HL-60/S4 treated with retinoic acid at 250 ng/mL for 4 days and 3 days (cell line): ENCODE data around the gene ASAP2.

Experiments
- in situ Hi-C: fragments of 300-500 bp; cut with MboI; formaldehyde crosslinking; loops from 2 replicates; pipeline ENCODE4 v1.7.0; 2022; ENCODE audit warnings: low sequenced_read_pairs

ASAP2 gene

DNA sequence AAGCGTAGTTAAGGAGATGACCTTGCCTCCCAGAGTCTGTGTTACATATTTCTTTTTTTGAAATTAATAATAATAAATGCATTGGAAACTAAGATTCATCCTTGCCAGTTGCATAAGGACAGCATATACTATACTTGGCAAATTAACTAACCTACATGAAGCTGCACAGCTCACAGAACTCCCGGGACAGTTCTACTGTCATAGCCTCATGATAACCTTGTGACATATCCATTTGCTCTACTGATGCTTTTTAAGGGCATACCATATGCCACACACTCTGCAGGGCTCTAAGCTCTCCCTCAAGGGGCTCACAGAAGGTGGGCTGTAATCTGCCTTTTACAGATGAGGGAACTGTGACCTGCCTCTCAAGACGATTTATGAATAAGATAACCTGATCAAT, 212.9 kb downstream of the ASAP2 start:
- in situ Hi-C loops = no loop called here

DNA sequence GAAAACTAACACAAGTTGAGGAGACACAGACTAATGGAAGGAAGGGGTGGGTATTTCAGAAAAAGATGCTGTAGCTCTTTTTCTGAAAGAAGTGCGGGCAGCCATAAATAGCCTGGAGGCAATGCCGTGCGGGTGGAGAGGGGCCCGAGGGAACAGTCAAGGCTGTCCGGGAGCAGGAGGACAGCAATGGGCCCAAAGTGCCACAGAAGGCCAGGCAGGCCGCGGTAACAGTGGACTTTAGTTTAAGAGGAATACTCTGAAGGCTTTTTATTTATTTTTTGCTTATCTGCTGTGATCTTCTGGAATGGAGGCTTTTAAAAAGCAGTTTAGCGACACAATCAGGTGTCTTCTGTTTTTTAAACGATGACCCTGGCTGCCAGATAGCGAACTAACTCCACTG, 213.9 kb downstream of the ASAP2 start:
- in situ Hi-C loops = no loop called here

DNA sequence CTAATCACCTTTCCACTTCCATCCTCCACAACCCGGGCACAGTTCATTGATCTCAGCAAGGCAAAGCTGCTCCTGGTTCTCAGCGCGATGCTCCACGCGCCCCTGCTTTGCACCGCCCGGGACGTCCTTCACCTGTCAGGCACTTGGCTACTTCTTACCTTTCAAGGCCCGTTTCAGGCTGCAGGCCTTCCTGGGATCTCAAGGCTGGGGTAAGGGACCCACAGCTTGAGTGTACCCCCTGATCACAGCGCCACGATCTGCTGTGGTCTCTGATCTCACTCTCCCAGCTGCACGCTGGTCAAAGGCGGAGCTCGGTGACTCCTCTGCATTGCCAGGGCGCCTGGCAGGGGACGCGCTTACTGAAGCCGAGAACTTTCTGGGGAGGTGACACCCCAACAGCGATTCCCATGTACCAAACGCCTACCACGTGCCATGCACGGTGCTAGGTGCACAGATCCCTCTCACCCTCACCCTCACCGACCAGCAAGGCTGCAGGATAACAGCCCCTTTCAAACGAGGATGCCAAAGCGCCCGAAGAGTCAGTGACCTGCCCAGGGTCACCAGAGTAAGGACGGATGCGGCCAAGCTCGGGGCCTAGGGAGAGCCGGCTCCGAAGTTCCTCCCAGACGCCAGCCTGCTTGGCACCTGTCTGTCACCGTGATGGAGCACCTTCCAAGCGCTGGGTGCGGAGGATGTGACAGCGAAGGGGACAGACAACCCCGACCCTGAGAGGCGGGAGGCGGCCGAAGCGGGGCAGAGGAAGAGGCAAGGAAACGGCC, 215.9 kb downstream of the ASAP2 start:
- in situ Hi-C loops = no loop called here

DNA sequence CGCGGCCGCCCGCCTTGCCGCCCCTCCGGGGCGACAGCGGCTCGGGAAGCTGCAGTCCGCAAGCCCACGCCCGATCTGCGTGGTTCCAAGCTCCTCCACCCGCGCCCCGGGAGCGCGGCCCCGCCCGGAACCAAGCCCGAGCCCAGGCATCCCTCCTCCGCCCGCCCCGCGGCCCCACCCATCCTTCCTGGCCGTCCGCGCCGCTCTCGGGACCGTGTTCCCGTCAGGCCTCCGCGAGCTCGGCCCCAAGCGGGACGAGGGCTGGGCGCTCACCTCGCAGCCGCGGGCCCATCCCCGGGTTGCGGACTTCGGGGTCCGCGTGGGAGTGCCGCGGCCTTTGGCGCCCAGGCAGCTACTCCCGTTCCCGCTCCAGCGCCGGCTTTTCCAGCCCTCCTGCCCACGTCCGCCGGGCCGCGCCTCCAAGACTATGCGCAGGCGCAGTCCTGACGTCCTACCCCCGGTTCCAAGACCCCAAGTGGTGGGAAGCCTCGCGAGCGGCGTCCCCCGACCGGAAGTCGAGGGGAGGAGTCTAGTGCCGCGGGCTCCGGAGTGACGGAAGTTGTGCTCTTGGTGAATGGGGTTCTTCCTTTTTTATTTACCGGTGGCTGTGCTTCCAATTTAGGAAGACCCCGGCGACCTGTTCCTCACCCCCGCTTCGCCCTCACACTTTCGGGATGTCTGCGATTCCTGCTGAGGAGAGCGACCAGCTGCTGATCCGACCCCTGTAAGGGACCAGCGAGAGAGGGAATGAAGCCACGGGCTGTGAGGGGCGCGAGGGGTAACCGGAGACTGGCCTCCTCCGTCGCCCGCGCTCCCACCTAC, 216.7 kb downstream of the ASAP2 start, which contains the start of the genes CPSF3 and ITGB1BP1:
Gene CPSF3 (plus strand): TSS at position 555 of the 822 bp plus-strand sequence. CDS start 120 bp downstream, at position 675.
Gene ITGB1BP1 (minus strand): TSS at position 429 of the 822 bp plus-strand sequence. CDS start 4,831 bp downstream, outside the sequence.
- in situ Hi-C loops = no loop called here

DNA sequence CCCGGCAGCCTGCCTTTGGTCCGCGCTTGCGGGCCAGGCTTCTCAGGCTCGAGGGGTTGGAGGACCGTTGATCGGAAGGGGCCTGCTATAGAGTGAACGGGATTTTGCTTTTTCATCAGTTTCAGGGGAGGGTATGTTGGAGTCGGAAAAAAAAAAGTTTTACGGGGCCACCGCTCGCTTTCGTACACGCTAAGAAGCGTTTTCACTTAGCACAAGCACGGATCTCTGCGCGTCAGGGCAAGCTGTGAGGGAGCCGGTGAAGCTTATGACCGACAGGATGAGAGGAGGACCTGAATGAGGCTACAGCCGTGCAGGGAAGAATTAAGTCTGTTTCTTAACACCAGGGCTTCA, 217.3 kb downstream of the ASAP2 start:
- in situ Hi-C loops = no loop called here

DNA sequence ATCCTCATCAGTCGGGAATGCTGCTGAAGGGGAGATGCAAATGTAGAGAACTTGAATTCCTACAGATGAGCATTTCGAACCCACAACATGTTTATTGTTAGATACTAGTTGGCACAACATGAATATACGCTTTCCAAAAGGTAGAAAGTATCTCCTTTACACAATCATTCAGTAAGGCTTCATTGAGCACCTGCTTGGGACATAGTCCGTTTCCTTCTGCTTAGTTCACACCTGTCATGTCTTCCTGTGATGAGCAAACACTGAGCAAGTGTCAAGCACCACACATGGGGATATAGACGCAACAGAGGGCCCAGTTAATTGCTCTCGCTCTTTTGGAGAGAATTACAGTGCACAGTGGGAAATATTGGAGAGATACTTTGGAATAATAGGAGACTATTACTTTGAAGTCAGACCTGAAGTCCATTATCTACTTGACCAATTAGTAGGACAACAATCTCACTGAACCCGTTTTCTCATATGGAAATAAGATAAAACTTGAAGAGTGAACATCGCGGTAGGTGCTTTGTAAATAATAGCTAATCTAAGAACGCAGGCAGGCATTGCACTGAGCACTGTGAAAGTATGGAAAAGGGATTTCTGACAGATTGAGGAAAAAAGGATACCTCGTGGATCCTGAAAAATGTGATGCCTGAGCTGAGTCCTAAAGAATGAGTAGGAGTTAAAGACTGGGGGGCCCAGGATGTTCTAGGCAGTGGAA, 218.0 kb downstream of the ASAP2 start:
- in situ Hi-C loops = no loop called here

DNA sequence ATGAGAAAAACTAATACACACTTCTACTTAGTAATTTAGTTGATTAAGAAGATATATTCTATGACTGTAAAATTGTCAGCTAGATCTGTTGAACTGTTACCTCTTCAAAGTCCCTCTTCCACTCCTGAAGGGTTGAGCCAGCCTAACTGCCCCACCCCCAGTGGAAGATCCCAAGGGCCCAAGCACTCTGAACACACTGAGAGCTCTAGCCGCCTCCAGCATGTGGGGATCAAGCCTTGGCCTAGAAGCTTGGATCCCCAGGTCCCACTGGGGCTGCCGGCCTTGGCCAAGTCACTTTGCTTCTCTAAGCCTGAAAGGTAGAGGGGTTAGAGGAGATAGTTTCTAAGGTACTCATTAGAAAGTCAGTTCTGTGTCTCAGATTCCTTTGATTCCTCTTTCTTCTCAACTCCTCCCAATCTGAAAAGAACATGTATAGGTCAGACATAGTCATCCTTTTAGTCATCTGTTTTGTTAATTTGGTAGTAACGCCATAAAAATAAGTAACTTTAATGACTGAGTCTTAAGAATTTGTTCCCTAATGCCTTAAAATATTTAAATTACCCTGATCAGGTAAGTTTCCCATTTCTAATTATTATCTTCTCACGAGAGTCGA, 222.5 kb downstream of the ASAP2 start:
- in situ Hi-C loops = no loop called here

DNA sequence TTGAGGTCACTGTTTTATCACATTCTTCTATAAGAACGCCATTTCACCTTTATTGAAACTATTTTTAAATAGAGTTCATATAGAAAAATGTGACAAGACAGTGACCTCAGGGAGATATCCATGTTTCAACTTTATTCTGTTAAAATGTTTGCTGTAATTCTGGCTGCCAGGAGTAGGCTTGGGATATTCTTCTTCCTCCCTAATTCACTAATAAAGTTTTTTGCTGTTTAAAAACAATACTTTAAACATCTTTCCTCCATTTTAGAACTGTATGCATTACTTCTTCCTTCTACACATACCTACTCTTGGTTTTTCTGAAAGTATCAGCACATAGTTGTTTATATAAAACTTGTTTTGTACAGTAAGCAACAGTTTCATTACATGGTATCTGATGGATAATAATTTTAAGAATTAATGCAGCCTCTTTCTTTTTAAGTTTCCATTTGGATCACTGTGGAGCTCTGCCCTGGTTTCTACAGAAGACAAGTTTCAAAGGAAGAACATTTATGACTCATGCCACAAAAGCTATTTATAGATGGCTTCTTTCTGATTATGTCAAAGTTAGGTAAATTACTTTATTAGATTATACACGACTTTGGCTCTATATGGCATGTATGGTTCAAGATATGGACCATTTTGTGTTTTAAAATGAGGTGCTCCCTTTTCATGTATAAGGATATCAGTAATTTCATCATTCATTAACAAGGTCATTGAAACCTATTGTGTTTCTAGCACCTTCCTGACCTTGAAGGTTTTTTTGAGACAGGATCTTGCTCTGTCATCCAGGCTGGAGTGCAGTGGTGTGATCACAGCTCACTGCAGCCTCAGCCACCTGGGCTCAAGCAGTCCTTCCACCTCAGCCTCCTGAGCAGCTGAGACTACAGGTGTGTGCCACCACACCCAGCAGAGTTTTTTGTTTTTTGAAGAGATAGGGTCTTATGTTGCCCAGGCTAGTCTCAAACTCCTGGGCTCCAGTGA, 224.0 kb downstream of the ASAP2 start:
- in situ Hi-C loops = no loop called here

DNA sequence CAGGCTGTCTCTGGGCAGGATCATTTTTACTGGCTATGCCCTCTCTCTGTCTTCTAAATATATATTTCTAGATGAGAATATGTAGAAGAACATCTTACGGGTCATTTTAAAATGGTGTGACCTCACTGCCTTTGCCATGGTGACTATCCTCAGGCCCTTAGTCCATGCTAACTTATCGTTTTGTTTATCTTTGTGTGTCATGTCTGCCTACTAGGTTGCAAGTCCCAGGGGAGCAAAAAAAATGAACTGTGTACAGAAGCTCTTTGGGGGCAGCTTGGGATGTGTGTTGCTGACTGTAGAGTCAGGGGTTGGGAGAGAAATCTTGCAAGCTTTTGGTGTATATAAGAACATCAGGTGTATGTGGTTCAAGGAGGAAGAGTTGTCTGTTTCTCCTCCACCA, 227.9 kb downstream of the ASAP2 start:
- in situ Hi-C loops = no loop called here

DNA sequence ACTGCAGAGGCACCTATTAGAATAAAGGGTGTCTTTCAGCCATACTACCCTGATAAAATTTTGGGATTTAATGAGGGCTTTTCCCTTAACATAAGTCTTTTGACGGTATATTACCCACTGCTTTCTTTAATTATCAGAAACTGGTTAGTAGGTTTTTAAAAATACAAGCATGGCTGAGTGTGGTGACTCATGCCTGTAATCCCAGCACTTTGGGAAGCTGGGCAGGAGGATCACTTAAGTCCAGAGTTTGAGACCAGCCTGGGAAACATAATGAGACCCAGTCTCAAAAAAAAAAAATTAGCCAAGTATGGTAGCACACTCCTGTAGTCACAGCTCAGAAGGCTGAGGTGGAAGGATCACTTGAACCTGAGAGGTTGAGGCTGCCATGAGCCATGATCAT, 232.9 kb downstream of the ASAP2 start:
- in situ Hi-C loops = no loop called here

DNA sequence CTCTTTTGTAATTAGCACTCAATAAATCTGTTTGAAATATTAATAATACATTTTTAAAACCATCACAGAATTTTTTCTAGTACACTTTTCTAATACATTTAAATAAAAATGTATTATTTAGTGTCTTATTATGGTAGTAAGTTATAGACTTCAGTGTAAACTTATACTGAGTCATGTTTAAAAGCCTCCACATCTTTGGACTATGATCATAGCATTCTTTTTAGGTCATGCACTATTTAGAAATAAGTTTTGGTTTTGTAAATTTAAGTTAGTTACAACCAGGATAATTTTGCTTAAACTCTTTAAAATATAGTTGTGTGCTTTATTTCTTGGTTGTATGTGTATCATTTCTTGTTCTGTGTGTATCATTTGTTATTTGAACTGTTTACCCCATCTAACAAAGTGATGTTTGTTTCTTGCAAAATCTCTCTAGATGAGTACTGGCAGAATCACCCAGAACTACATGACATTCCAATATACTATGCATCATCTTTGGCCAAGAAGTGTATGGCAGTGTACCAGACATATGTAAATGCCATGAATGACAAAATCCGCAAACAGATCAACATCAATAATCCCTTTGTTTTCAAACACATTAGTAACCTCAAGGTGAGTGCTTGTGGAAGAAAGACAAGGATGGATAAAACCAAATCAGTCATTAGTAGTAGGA, 233.6 kb downstream of the ASAP2 start:
- in situ Hi-C loops = no loop called here

DNA sequence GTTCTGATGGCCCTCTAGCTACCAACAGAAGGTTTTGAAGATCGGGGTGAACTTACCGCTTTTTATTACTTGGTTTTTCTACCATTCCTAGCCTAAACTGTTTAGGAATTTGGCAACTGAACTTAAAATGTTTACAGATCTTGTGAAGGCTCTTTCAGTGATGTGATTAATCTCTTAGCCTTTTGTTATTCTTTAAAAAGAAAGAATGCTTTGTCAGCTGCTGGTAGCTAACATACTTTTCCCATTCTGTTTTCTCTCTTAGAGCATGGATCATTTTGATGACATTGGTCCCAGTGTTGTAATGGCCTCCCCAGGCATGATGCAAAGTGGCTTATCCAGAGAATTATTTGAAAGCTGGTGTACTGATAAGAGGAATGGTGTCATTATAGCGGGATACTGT, 234.9 kb downstream of the ASAP2 start:
- in situ Hi-C loops = no loop called here

DNA sequence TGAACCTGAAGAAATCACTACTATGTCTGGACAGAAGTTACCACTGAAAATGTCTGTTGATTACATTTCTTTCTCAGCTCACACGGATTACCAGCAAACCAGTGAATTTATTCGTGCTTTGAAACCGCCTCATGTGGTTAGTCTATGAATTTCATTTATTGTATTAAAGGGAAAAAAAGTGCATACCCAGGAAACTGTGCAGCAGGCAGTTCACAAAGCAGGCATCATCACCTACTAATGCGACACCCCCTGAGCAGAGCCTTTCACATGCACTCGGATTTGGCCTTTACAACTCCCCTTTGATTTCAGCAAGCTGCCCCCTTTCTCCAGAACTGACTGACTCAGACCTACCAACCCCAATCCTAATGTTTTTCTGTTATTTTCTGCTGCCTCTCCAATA, 236.9 kb downstream of the ASAP2 start:
- in situ Hi-C loops = no loop called here

DNA sequence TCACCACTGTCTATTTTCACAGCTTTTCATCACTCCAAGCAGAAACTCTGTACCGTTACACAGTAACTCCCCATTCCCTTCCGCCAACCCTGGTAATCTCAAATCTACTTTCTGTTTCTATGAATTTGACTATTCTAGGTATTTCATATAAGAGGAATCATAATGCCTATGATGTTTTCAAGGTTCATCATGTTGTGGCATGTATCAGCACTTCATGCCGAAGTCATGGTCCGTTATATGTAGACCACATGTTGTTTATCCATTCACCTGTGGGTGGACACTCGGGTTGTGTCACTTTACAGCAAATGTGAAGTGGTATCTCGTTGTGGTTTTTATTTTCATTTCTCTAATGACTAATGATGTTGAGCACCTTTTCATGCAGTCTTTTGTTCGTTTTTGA, 238.5 kb downstream of the ASAP2 start:
- in situ Hi-C loops = no loop called here

DNA sequence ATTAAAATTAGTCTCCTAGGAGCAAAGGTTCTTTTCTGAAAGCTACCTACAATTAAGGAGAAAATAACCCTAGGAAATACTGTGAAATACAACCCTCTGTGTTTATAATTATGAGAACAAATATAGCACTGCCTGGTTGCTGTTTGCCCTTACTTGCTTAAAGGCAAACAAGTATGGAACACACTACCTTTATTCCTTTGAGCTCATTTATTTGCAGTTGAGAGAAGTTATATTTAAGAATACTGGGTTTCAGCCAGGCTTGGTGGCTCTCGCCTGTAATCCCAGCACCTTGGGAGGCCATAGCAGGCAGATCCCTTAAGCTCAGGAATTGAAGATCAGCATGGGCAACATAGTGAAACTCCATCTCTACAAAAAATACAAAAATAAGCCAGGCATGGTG, 244.6 kb downstream of the ASAP2 start:
- in situ Hi-C loops = no loop called here
